ENCODE results near the gene EXOC5.

The EXOC5 gene

GRCh38 chr14:57153286-57153685 lies 115.4 kb downstream of the EXOC5 start:
- DNase-seq, result no peak
